Measurements from ENCODE around the gene ALB. TPM values are rescaled to one million over a fixed set of nuclear protein-coding genes. Genes with fewer than 3 reads are reported as not detected.

The ALB gene
- total RNA-seq, 4 donors from 2014 or later: 0.25 TPM; not detected in 3

- WGBS, 2 donors: 77 to 82% methylated on average over 2 of the region's 2 CpGs
- TF ChIP-seq CTCF (IDR thresholded peaks at IDR 0.05) (no peak), POLR2A (IDR thresholded peaks at IDR 0.05) (no peak)
- H3K4me3 ChIP-seq (ENCODE audit: low read depth, poor library complexity, severe bottlenecking): no peak overlapping the region
- intact Hi-C loops (cut with DNase I; ENCODE audit: low total_unique reads): no loop called here
- DNase-seq (ENCODE audit: low spot score in 2 of 2): no peak
Measured at GRCh38 chr4:73433140-73433539, 29.1 kb downstream of the ALB start.

- no peak overlapping the region for H3K4me3 ChIP-seq (ENCODE audit: low read depth, poor library complexity, severe bottlenecking)
- DNase-seq (ENCODE audit: low spot score in 2 of 2): no peak
- TF ChIP-seq POLR2A (IDR thresholded peaks at IDR 0.05) (no peak), CTCF (IDR thresholded peaks at IDR 0.05) (no peak)
- intact Hi-C loops (cut with DNase I; ENCODE audit: low total_unique reads): no loop called here
- 46 to 51% methylated on average over 3 of the region's 3 CpGs for WGBS, 2 donors
Measured at GRCh38 chr4:73434311-73434710, 30.2 kb downstream of the ALB start.

GRCh38 chr4:73435984-73436383, 31.9 kb downstream of the ALB start, which contains the start of gene AFP:
Gene AFP, plus strand, starts transcription at chr4:73436221. Its CDS starts 42 bp downstream, at chr4:73436263.
- no peak for DNase-seq (ENCODE audit: low spot score in 2 of 2)
- intact Hi-C loops (cut with DNase I; ENCODE audit: low total_unique reads): no loop called here
- WGBS, 2 donors: 75 to 81% methylated on average over 1 of the region's 1 CpG
- H3K4me3 ChIP-seq (ENCODE audit: low read depth, poor library complexity, severe bottlenecking): no peak within 1 kb of the TSS
- TF ChIP-seq CTCF (IDR thresholded peaks at IDR 0.05) (no peak), POLR2A (IDR thresholded peaks at IDR 0.05) (no peak)

- TF ChIP-seq POLR2A (IDR thresholded peaks at IDR 0.05): no peak
- no peak for TF ChIP-seq CTCF (IDR thresholded peaks at IDR 0.05)
- no peak overlapping the region for H3K4me3 ChIP-seq (ENCODE audit: low read depth, poor library complexity, severe bottlenecking)
- 70 to 71% methylated on average over 3 of the region's 3 CpGs for WGBS, 2 donors
- intact Hi-C loops (cut with DNase I; ENCODE audit: low total_unique reads): no loop called here
- no peak for DNase-seq (ENCODE audit: low spot score in 2 of 2)
Measured at GRCh38 chr4:73436674-73437557, 32.8 kb downstream of the ALB start.

GRCh38 chr4:73437558-73437956, 33.5 kb downstream of the ALB start:
- no peak for DNase-seq (ENCODE audit: low spot score in 2 of 2)
- H3K4me3 ChIP-seq (ENCODE audit: low read depth, poor library complexity, severe bottlenecking): no peak overlapping the region
- intact Hi-C loops (cut with DNase I; ENCODE audit: low total_unique reads): no loop called here
- TF ChIP-seq POLR2A (IDR thresholded peaks at IDR 0.05) (no peak), CTCF (IDR thresholded peaks at IDR 0.05) (no peak)
